ENCODE measurements around the gene HDAC3. TPM values are rescaled to one million over a fixed set of nuclear protein-coding genes. Genes with fewer than 3 reads are reported as not detected.

HDAC3 gene
- polyA plus RNA-seq (2012; ENCODE audit: missing spikeins): 79.2 TPM

GRCh38 chr5:141636413-141637122, at the start of gene HDAC3, which contains the start of gene RELL2:
Gene HDAC3, minus strand, starts transcription at chr5:141636849. Its CDS starts 59 bp downstream, at chr5:141636790.
Gene RELL2, plus strand, starts transcription at chr5:141636997. Its CDS starts 1,229 bp downstream, at chr5:141638226.
- FAIRE-seq: peak; percentile 95
- TF ChIP-seq POLR2A (IDR thresholded peaks at IDR 0.05; ENCODE audit: low read depth, low read length) (peak; percentile 69; the same call in 1 of the 2 replicates), TAF1 (IDR thresholded peaks at IDR 0.05; ENCODE audit: borderline replicate concordance, low read depth, low read length) (0 out of 2 replicates have a peak, but pooled peaks have one; percentile 22), POLR2AphosphoS5 (IDR thresholded peaks at IDR 0.05; ENCODE audit: low read depth, low read length) (peak; percentile 63)
- peak; percentile 92 for DNase-seq (ENCODE audit: insufficient read length)

GRCh38 chr5:141685591-141685990, 48.9 kb upstream of the HDAC3 start:
- FAIRE-seq (no peak), DNase-seq (ENCODE audit: insufficient read length) (no peak)
- TF ChIP-seq POLR2A (IDR thresholded peaks at IDR 0.05; ENCODE audit: low read depth, low read length) (no peak), TAF1 (IDR thresholded peaks at IDR 0.05; ENCODE audit: borderline replicate concordance, low read depth, low read length) (no peak), POLR2AphosphoS5 (IDR thresholded peaks at IDR 0.05; ENCODE audit: low read depth, low read length) (no peak)

DNA sequence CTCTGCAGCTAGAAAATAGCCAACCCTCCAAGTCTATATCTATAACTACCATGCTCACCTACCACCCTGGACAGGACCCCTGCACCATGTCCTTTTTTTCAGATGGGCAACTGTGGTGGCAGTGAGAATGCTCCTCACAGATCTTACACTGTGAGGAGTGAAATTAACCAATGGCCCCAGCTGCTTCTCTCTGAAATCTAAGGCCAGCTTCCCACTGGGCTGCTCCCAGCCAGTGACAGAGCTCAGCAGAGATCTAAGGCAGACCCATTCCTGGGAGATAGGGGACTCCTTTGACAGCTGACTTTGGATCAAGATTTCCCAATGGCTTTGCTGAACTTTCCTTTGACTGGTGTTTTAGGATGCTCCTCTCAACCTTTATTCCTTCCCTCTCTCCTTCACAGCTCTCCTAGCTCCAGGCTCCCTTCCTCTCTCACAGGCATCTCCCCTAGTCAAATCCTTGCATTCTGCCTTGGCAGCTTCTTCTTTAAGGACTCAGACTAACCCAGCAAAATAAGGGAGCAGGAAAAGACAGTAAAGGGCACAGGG, 47.0 kb upstream of the HDAC3 start:
- TF ChIP-seq POLR2AphosphoS5 (IDR thresholded peaks at IDR 0.05; ENCODE audit: low read depth, low read length) (no peak), TAF1 (IDR thresholded peaks at IDR 0.05; ENCODE audit: borderline replicate concordance, low read depth, low read length) (no peak), POLR2A (IDR thresholded peaks at IDR 0.05; ENCODE audit: low read depth, low read length) (no peak)
- FAIRE-seq (no peak), DNase-seq (ENCODE audit: insufficient read length) (no peak)

GRCh38 chr5:141681695-141682641, 45.3 kb upstream of the HDAC3 start, which contains the start of gene ARAP3:
Gene ARAP3, minus strand, starts transcription at chr5:141682230. Its CDS starts 1,744 bp downstream, at chr5:141680486.
- TF ChIP-seq POLR2AphosphoS5 (IDR thresholded peaks at IDR 0.05; ENCODE audit: low read depth, low read length) (no peak), TAF1 (IDR thresholded peaks at IDR 0.05; ENCODE audit: borderline replicate concordance, low read depth, low read length) (no peak), POLR2A (IDR thresholded peaks at IDR 0.05; ENCODE audit: low read depth, low read length) (no peak)
- FAIRE-seq (no peak), DNase-seq (ENCODE audit: insufficient read length) (no peak)

- FAIRE-seq: no peak
Observed at GRCh38 chr5:141681295-141681694, 44.6 kb upstream of the HDAC3 start.

GRCh38 chr5:141680751-141681201, 44.1 kb upstream of the HDAC3 start:
- FAIRE-seq (no peak), DNase-seq (ENCODE audit: insufficient read length) (no peak)
- TF ChIP-seq POLR2A (IDR thresholded peaks at IDR 0.05; ENCODE audit: low read depth, low read length) (no peak), POLR2AphosphoS5 (IDR thresholded peaks at IDR 0.05; ENCODE audit: low read depth, low read length) (no peak), TAF1 (IDR thresholded peaks at IDR 0.05; ENCODE audit: borderline replicate concordance, low read depth, low read length) (no peak)

More at GRCh38 chr5:141681295-141681694, 44.6 kb upstream of the HDAC3 start:
- DNase-seq (ENCODE audit: insufficient read length): no peak
- TF ChIP-seq POLR2A (IDR thresholded peaks at IDR 0.05; ENCODE audit: low read depth, low read length): no peak
- TF ChIP-seq POLR2AphosphoS5 (IDR thresholded peaks at IDR 0.05; ENCODE audit: low read depth, low read length): no peak
- no peak for TF ChIP-seq TAF1 (IDR thresholded peaks at IDR 0.05; ENCODE audit: borderline replicate concordance, low read depth, low read length)

DNA sequence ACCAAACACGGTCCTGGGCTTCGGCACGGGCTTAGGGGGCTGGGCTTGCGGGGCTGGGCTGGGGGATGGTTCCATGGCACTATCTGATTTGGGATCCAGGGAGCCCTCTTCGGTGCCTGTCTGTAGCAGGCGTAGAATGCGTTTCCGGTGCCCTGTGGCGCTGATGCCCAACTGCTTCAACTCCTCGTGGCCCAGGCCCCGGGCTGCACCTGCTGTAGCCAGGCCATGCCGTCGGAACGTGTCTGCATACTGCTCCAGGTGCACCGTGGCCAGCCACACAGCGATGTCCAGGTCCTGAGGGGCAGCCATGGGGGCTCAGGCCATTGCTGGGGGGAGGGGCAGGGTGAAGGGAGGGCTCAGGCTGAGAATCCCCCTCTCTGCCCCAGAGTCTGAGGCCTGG, 43.5 kb upstream of the HDAC3 start:
- TF ChIP-seq TAF1 (IDR thresholded peaks at IDR 0.05; ENCODE audit: borderline replicate concordance, low read depth, low read length) (no peak), POLR2AphosphoS5 (IDR thresholded peaks at IDR 0.05; ENCODE audit: low read depth, low read length) (no peak), POLR2A (IDR thresholded peaks at IDR 0.05; ENCODE audit: low read depth, low read length) (no peak)
- FAIRE-seq (no peak), DNase-seq (ENCODE audit: insufficient read length) (no peak)

DNA sequence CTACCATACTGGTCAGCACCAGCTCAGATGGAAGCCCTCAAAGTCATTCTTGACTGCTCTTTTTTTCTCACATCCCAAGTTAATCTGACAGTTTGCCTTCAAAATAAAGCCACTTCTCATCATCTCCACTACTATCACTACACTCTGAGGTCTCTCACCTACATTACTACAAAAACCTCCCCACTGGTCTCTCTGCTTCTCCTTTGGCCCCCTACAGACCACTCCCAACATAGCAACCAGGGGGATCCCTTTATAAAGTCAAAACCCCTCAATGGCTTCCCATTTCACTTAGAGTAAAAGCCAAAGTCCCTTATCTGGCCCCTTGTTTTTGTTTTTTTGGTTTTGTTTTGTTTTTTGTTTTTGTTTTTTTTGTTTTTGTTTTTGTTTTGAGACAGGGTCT, 40.8 kb upstream of the HDAC3 start:
- FAIRE-seq (no peak), DNase-seq (ENCODE audit: insufficient read length) (no peak)

GRCh38 chr5:141675672-141676071, 39.0 kb upstream of the HDAC3 start:
- no peak for TF ChIP-seq POLR2A (IDR thresholded peaks at IDR 0.05; ENCODE audit: low read depth, low read length)
- TF ChIP-seq TAF1 (IDR thresholded peaks at IDR 0.05; ENCODE audit: borderline replicate concordance, low read depth, low read length): no peak
- no peak for TF ChIP-seq POLR2AphosphoS5 (IDR thresholded peaks at IDR 0.05; ENCODE audit: low read depth, low read length)
- no peak for FAIRE-seq
- no peak for DNase-seq (ENCODE audit: insufficient read length)

More for the DNA sequence above, 40.8 kb upstream of the HDAC3 start:
- TF ChIP-seq POLR2AphosphoS5 (IDR thresholded peaks at IDR 0.05; ENCODE audit: low read depth, low read length) (no peak), POLR2A (IDR thresholded peaks at IDR 0.05; ENCODE audit: low read depth, low read length) (no peak), TAF1 (IDR thresholded peaks at IDR 0.05; ENCODE audit: borderline replicate concordance, low read depth, low read length) (no peak)

- no peak for FAIRE-seq
Observed at GRCh38 chr5:141674747-141675146, 38.1 kb upstream of the HDAC3 start.

More at GRCh38 chr5:141674747-141675146, 38.1 kb upstream of the HDAC3 start:
- DNase-seq (ENCODE audit: insufficient read length): no peak
- TF ChIP-seq TAF1 (IDR thresholded peaks at IDR 0.05; ENCODE audit: borderline replicate concordance, low read depth, low read length) (no peak), POLR2A (IDR thresholded peaks at IDR 0.05; ENCODE audit: low read depth, low read length) (no peak), POLR2AphosphoS5 (IDR thresholded peaks at IDR 0.05; ENCODE audit: low read depth, low read length) (no peak)

Data from GM12892 (cell line).